Measurements from ENCODE around the gene CHMP4B. TPM values are rescaled to one million over a fixed set of nuclear protein-coding genes. Genes with fewer than 3 reads are reported as not detected.

CHMP4B gene, protein sequence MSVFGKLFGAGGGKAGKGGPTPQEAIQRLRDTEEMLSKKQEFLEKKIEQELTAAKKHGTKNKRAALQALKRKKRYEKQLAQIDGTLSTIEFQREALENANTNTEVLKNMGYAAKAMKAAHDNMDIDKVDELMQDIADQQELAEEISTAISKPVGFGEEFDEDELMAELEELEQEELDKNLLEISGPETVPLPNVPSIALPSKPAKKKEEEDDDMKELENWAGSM
- 72.8 TPM for total RNA-seq

DNA sequence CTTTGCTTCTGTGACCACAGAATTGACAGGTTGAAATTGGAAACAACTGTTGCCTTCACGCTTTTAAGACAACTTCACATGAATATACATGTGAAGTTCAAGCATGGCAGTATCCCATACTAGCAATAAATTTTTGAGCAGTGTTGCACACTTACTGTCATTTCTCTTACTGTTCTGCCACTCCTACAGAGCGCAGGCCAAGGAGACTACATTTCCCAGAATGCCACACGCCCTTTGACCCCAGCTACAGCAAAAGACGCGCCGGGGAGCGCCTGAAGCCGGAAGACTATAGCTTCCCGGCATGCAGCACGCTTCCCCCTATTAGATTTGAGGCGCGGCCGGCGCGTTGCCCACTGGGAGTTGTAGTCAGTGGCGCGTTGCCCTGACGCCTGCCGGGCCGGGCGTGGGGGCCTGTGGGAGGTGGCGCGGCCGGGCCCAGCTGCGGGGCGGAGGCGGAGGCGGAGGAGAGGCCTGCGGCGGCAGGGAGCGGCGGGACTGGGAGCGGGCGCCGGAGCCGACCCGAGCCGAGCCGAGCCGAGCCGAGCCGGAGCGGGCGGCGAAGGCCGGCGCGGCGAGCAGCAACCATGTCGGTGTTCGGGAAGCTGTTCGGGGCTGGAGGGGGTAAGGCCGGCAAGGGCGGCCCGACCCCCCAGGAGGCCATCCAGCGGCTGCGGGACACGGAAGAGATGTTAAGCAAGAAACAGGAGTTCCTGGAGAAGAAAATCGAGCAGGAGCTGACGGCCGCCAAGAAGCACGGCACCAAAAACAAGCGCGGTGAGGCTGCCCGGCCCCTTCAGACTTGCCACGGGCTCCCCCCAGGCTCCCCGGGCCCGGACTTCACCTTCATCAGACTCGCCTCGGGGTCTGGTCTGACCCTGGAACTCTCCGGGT, at the start of gene CHMP4B:
CHMP4B (plus strand) TSS at position 464 of the 891 bp plus-strand sequence; CDS start at position 585, 121 bp downstream.
- DNase-seq (ENCODE audit: low spot score) (peak; percentile 99), ATAC-seq (peak; percentile 99)
- intact Hi-C loops (cut with DNase I) = no loop called here

DNA sequence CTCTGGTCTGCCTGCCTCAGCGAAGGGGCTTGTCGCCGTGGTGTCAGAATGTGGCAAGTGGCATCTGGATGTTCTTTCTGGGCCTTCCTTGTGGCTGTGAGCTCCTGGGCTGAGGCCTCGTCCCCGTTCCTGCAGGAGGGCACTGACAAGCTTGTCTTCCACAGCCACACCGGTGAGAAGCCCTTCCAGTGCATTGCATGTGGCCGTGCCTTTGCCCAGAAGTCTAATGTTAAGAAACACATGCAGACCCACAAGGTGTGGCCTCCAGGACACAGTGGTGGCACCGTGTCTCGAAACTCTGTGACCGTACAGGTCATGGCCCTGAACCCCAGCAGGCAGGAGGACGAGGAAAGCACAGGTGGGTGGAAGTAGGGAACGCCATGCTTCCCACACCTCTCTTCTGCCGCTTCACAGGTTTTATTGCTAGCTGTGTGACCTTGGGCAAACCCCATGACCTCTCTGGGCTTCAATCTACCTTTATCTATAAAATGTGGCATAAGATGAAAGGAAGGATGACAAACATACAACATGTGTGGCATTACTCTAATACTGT, 49.4 kb upstream of the CHMP4B start:
- ATAC-seq (no peak), DNase-seq (ENCODE audit: low spot score) (no peak)
- intact Hi-C loops (cut with DNase I) = no loop called here

DNA sequence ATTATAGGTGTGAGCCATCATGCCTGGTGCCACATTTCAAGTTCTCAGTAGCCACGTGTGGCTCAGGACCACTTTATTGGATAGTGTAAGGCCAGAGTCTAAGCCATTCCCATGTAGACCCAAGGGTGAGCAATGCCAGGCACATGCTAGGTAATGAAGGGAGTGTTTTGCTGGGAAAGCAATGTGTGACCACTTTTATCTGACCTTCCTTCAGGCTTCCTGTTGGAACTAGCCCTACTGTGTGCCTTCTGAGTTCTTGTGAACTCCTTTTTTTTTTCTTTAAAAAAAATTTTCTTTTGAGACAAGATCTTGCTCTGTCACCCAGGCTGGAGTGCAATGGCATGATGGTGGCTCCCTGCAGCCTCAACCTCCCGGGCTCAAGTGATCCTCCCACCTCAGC, 46.0 kb upstream of the CHMP4B start:
- DNase-seq (ENCODE audit: low spot score) (no peak), ATAC-seq (no peak)
- intact Hi-C loops (cut with DNase I) = no loop called here

DNA sequence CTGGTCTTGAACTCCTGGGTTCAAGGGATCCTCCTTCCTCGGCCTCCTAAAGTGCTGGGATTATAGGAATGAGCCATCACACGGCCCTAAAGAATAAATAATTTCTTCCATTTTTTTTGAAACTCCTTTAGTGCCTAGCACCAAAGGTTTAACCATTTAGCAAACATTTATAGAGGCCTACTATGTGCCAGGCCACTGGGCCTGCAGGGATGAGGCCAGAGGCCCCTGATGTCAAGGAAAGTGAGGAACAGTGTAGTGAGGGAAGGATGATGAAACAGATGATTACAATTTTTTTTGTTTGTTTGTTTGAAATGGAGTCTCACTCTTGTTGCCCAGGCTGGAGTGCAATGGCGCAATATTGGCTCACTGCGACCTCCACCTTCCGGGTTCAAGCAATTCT, 45.6 kb upstream of the CHMP4B start:
- intact Hi-C loops (cut with DNase I) = no loop called here
- ATAC-seq = no peak
- no peak for DNase-seq (ENCODE audit: low spot score)

DNA sequence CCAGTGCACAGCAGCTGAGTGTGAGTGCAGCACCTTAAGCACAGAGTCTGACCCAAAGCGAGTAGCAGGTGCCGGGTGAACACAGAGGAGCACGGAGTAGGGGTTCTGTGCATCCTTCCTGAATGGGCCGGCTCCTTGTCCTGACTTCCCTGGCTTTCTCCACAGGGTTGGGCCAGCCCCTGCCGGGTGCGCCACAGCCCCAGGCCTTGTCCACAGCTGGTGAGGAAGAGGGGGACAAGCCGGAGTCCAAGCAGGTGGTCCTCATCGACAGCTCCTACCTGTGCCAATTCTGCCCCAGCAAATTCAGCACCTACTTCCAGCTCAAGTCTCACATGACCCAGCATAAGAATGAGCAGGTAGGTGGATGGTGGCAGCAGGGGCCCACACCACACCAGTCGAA, 44.5 kb upstream of the CHMP4B start:
- intact Hi-C loops (cut with DNase I) = no loop called here
- DNase-seq (ENCODE audit: low spot score) (no peak), ATAC-seq (no peak)

DNA sequence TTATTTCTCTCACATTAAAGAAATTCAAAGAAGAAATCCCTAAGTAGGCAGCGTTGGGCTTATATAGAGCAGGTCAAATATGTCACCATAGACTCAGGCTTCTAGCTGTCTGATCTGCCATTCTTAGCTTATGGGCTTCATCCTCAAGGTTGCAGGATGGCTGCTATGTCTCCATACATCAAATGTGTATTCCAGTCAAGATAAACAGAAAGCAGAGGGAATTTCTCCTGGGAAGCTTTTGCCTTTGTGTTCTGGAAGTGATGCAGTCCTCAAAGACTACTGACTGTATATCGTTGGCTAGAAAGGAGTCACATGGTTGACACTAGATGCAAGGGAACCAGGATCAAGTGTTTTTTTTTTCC, 43.4 kb upstream of the CHMP4B start:
- ATAC-seq = no peak
- intact Hi-C loops (cut with DNase I) = no loop called here
- no peak for DNase-seq (ENCODE audit: low spot score)

DNA sequence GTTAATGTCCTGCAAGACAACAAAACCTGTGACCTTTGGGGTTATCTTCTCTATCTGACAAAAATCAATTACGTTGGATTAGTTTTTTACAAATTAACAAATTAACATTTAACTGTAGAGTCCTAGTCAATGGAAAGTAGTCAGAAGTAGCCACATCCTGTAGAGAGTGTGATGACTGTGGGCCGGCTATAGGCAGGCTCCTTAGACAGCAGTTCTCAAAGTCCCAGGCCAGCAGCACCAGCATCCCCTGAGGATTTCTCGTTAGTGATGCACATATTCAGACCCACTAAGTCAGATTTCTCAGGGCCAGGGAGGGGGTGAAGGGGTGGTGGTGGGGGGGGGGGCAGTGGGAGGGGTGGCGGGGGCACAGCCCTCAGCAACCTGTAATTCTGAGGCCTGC, 42.1 kb upstream of the CHMP4B start:
- ATAC-seq (no peak), DNase-seq (ENCODE audit: low spot score) (no peak)
- intact Hi-C loops (cut with DNase I) = no loop called here

DNA sequence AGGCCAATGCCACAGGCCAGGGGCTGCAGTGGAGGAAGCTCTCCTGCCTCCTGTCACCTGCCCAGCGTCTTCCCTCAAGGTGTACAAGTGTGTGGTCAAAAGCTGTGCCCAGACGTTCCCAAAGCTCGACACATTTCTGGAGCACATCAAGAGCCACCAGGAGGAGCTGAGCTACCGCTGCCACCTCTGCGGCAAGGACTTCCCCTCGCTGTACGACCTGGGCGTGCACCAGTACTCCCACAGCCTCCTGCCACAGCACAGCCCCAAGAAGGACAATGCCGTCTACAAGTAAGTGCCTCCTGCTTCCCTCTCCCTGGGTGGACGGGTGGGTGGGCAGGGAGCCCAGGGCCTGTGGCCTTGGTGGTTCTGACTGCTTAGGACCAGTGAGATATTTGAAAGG, 41.1 kb upstream of the CHMP4B start:
- ATAC-seq (no peak), DNase-seq (ENCODE audit: low spot score) (no peak)
- intact Hi-C loops (cut with DNase I) = no loop called here

DNA sequence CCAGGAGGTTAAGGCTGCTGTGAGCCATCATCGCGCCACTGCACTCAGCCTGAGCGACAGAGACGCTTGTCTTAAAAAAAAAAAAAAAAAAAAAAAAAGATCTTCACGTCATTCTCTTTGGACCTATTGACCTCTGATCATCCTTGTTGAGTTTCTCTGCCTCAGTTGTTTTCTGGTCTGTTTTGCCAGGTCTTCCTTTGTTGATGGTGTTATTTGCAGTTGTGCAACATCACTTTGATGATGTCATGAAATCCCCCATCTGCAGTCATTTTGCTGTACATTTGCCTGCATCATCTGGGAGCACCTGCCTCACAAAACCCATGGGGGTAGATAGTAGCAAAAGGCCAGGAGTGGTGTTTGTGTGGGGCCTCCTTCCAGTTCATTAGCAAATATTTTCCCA, 39.2 kb upstream of the CHMP4B start:
- no peak for DNase-seq (ENCODE audit: low spot score)
- no peak for ATAC-seq
- intact Hi-C loops (cut with DNase I) = no loop called here

DNA sequence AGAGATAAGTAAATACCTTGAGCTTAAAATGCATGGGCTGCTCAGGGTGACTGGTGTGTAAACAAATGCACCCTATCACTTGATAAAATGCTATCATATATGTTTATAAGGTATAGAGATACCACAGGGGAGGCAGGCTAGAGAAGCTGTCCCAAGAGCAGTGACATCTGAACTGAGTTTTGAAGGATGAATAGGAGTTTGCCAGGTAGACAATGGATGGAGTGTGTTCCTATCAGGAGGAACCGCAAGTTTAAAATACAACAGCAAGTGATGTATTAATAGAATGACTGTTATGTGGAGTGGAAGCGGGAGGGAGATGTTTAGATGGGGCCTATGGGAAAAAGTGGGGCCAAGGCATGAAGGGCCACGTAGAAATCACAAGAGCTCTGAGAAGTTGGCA, 38.7 kb upstream of the CHMP4B start:
- intact Hi-C loops (cut with DNase I) = no loop called here
- ATAC-seq = no peak
- no peak for DNase-seq (ENCODE audit: low spot score)

DNA sequence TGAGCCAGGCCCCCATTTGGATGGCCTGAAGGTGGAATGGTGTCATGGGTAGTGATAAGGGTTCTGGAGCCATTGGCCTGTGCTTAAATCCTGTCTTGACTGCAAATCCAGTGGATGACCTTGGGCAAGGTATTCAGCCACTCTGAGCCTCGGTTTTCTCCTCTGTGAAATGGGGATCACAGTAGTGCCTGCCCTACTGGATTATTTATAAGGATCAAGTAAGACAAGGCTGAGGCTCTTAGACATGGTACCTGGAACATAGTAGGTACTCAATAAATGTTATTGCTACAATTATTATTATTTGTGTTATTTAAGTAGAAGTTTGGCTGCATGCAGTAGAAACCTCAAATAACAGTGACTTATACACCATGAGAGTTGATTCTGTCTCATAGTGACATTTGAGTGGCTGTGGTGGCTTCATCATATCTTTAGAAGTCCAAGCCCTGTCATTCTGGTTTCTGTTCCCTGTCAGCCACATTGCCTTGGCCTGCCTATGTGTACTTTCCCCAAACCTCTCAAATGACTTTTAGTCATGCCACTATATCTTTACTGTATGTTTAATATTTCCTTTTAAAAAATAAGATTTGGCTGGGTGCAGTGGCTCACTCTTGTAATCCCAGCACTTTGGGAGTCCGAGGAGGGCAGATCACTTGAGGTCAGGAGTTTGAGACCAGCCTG, 37.6 kb upstream of the CHMP4B start:
- DNase-seq (ENCODE audit: low spot score) (no peak), ATAC-seq (no peak)
- intact Hi-C loops (cut with DNase I) = no loop called here

DNA sequence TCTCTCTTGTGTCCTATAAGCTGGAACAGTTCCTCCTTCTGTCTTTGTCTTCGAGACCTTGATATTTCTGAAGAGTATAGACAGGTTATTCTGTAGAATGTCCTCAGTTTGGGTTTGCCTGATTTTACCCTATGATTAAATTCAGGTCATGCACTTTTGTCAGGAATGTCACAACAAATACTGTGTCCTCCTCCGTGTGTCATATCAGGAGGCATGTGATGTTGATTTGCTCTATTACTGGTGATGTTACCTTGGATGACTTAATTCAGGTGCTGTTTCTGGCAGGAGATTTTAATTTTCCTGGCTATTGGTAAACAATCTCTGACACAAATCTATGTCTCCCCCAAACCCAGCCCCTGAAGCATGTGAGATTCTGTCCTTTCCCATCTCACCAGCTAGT, 33.3 kb upstream of the CHMP4B start:
- intact Hi-C loops (cut with DNase I) = no loop called here
- no peak for DNase-seq (ENCODE audit: low spot score)
- no peak for ATAC-seq

DNA sequence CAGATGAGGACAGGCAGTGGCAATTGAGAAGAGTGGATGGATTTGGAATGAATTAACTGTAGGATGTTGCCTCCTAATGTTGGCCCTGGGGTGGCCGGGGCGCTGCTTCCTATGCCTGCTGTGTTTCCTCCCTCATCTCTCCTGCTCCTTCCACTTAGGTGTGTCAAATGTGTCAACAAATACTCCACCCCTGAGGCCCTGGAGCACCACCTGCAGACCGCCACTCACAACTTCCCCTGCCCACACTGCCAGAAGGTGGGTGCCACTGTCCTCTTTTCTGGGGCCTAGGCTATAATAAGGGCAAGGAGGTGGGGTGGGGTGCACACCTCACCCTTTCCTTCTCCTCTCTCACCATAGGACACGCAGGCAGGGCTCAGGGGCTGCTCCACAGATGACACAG, 30.0 kb upstream of the CHMP4B start:
- DNase-seq (ENCODE audit: low spot score) (no peak), ATAC-seq (no peak)
- intact Hi-C loops (cut with DNase I) = no loop called here

DNA sequence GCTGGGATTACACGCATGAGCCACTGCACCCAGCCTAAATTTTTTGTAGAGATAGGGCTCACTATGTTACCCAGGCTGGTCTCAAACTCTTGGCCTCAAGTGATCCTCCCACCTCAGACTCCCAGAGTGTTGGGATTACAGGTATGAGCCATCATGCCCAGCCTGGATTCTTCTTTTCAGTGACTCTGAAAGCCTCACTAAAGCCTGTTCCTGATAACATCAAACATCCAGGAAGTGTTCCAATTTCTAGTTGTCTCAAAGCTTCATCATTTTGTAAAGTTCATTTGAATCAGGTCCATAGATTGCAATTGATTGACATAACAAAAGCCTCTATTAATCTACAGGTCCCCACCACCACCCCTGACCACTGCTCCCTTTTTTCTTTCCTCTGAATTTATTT, 29.2 kb upstream of the CHMP4B start:
- DNase-seq (ENCODE audit: low spot score) = no peak
- ATAC-seq = no peak
- intact Hi-C loops (cut with DNase I) = no loop called here

DNA sequence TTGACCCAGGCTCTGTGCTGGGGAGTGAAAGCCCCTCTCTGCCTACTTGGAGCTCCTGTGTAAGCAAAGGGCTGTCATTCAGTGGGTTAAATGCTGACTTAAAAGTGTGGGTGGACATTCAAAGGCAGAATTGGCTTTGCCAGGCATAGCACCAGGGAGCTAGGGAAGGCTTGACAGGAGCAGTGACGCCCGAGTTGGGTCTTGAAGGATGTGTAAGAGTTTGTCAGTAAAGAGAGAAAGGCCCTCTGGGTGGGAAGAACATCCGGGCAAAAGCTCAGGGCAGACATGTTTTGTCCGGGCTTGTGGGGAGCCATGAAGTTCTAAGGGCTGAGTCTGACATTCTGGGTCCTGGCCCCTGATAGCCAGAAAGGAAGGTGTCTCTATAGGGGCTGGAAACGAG, 27.9 kb upstream of the CHMP4B start:
- intact Hi-C loops (cut with DNase I) = no loop called here
- ATAC-seq = no peak
- no peak for DNase-seq (ENCODE audit: low spot score)

DNA sequence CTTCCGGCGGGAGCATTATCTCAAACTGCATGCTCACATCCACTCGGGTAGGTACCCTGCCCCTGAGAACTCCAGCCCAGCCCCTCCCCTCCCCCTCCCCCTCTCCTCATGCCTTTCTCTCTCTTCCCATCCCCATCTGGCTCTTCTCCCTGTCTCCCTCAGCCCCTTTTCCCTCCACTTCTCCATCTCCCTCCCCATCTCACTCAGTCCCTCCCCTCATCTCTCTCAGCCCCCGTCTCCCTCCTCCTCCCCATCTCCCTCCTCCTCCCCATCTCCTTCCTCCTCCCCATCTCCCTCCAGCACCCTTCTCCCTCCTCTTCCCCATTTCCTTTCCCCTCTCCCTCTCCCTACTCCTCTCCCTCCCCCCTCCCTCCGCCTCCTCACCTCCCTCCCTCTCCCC, 27.3 kb upstream of the CHMP4B start:
- intact Hi-C loops (cut with DNase I) = no loop called here
- no peak for DNase-seq (ENCODE audit: low spot score)
- ATAC-seq = no peak

DNA sequence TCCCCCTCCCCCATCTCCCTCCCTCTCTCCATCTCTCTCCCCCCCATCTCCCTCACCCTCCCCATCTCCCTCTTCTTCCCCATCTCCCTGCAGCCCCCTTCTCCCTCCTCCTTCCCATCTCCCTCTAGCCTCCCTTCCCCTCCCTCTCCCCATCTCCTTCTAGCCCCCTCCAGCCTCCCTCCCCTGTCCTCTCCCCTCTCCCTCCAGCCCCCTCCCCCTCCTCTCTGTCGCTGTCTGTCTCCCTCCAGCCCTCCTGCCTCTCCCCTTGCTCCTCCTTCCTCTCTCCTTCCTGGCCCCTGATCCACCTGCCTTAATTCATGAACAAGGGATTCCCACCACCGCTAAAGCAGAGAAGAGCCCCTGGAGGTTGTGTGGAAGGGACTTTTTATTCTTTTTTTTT, 26.9 kb upstream of the CHMP4B start:
- DNase-seq (ENCODE audit: low spot score) (no peak), ATAC-seq (no peak)
- intact Hi-C loops (cut with DNase I) = no loop called here

DNA sequence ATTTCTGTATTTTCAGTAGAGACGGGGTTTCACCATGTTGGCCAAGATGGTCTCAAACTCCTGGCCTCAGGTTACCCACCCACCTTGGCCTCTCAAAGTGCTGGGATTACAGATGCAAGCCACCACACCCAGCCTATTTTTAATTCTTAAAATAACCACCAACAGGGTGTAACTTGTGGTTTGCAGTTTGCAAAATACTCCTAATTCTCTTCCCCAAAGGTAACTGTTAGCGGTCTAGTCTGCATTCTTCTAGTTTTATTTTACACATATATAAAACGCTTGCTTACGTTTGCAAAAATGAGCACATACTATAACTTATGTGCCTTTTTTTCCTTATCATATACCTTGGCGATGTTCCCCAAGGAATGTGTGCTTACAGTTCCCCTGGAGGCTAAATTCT, 25.6 kb upstream of the CHMP4B start:
- intact Hi-C loops (cut with DNase I) = no loop called here

DNA sequence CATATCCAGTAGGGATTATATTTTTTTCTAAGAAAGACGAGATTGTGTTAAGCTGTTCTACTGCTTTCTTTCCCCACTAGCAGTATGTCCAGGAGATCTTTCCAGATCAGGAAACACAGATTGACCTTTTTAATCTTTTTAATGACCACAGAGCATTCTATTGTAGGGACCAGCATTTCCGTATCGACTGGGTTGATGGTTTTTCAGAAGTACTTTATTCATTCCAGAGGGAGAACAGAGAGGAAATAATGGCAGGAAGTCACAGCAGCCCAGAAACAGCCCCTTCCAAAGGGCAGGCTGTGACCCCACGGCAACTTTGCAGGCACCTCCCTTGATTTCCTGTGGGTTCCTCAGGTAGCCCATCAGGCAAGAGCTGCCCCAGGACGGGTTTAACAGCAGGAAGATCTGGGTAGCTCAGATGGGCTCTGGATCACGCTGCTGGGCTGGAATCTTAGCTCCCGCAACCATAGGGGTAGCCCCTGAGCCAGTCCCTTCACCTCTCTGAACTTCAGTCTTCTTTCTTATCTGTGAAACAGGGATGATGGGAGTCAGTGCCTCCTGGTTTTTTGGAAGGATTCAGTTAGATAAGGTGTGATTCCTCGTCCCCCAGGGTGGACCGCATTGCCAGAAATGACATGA, 23.8 kb upstream of the CHMP4B start:
- no peak for ATAC-seq
- intact Hi-C loops (cut with DNase I) = no loop called here
- DNase-seq (ENCODE audit: low spot score) = no peak

More for the DNA sequence above, 25.6 kb upstream of the CHMP4B start:
- ATAC-seq = no peak
- DNase-seq (ENCODE audit: low spot score) = no peak

Measured in sciatic nerve (tissue), 2 donors.